HepG2 (cell line): Measurements from ENCODE around the gene NDUFB10. TPM values are rescaled to one million over a fixed set of nuclear protein-coding genes. Genes with fewer than 3 reads are reported as not detected.

Source experiments
- CCAR2 ChIP-seq: fragments of 200-400 bp; formaldehyde crosslinking; optimal IDR thresholded peaks from 2 replicates; pipeline ENCODE3; 2018; ENCODE audit warnings: low read depth, mild to moderate bottlenecking, low read length, moderate library complexity
- ESRRA ChIP-seq: sonication (generic); formaldehyde crosslinking; IDR thresholded peaks from 2 replicates; pipeline ENCODE4 v1.5.1; 2020; ENCODE audit warnings: mild to moderate bottlenecking, low read depth, missing genetic modification reagents
- HOXD1 ChIP-seq: sonication (generic); formaldehyde crosslinking; IDR thresholded peaks from 2 replicates; pipeline ENCODE4 v1.5.0; 2020; ENCODE audit warnings: missing genetic modification reagents
- KDM1A ChIP-seq: IDR thresholded peaks from 2 replicates; pipeline ENCODE4 v1.6.1; 2016; ENCODE audit warnings: missing compliant biosample characterization
- POLR2AphosphoS5 ChIP-seq: IDR thresholded peaks from 2 replicates; pipeline ENCODE4 v1.6.1; 2012; ENCODE audit warnings: low read depth, low read length
- TGIF2 ChIP-seq: IDR thresholded peaks from 2 replicates; pipeline ENCODE4 v1.6.1; 2016; ENCODE audit warnings: control low read depth, missing compliant biosample characterization
- THAP8 ChIP-seq: sonication (generic); formaldehyde crosslinking; IDR thresholded peaks from 2 replicates; pipeline ENCODE4 v1.5.1; 2020; ENCODE audit warnings: missing genetic modification reagents, mild to moderate bottlenecking, borderline replicate concordance
- ZNF205 ChIP-seq: IDR thresholded peaks from 2 replicates; pipeline ENCODE4 v1.6.1; 2018; ENCODE audit warnings: missing biosample characterization, missing genetic modification reagents
- ZNF292 ChIP-seq: sonication (generic); formaldehyde crosslinking; IDR thresholded peaks from 2 replicates; pipeline ENCODE4 v1.8.1; 2022; ENCODE audit warnings: mild to moderate bottlenecking, low read depth, missing genetic modification reagents, borderline replicate concordance
- ZNF703 ChIP-seq: sonication (generic); formaldehyde crosslinking; IDR thresholded peaks from 2 replicates; pipeline ENCODE4 v1.5.1; 2020; ENCODE audit warnings: missing genetic modification reagents, mild to moderate bottlenecking, moderate library complexity, borderline replicate concordance
- ZNF720 ChIP-seq: sonication (generic); formaldehyde crosslinking; IDR thresholded peaks from 2 replicates; pipeline ENCODE4 v1.4.0; 2020; ENCODE audit warnings: missing genetic modification reagents
- polyA plus RNA-seq, 8 experiments: library from polyadenylated mRNA; depleted of rRNA in 3 of 8; stranded (reverse) in 7 of 8; unstranded in 1 of 8; fragments of >200 nt; fragmentation: Illumina TruSeq in 4 of 8; extraction: Trizol in 4 of 8; gene quantifications; 2 replicates each; pipeline versions ENCODE4 v1.2.1 to v1.2.3, GENCODE V29; 2011 to 2016; ENCODE audit warnings: low read depth in 4 of 8, missing spikeins in 1 of 8, mixed read lengths in 1 of 8; ENCODE audit not compliant: insufficient read depth in 1 of 8
- total RNA-seq, 5 experiments: library from RNA; depleted of rRNA; stranded (reverse); fragments of >200 nt; fragmentation: Illumina TruSeq; extraction: Trizol; gene quantifications; 2 replicates each; pipeline ENCODE4 v1.2.3, GENCODE V29; 2016; ENCODE audit warnings: low read depth in 1 of 5
- TF ChIP-seq, protein P1 (sequence below), 2 experiments: sonication (generic) in 1 of 2; formaldehyde crosslinking in 1 of 2; IDR thresholded peaks; 2 replicates each; pipeline versions ENCODE4 v1.6.1 to v1.9.0; 2014 to 2022; ENCODE audit warnings: antibody characterized with exemption in 1 of 2, borderline replicate concordance in 1 of 2, inconsistent platforms in 1 of 2, low read depth in 1 of 2, missing genetic modification reagents in 1 of 2
- TF ChIP-seq, protein P2 (sequence below): IDR thresholded peaks from 2 replicates; pipeline ENCODE4 v1.6.1; 2012; ENCODE audit warnings: low read length, improper control_type of control experiment
- TF ChIP-seq, protein P3 (sequence below): IDR thresholded peaks from 2 replicates; pipeline ENCODE4 v1.6.1; 2016; ENCODE audit warnings: missing biosample characterization, missing genetic modification reagents, low read depth

The NDUFB10 gene
- total and polyA plus RNA-seq, 2 of the 13 experiments (the other 11 are each of a cell fraction or from before 2014, with no cell fraction given): 68.6 to 157 TPM

DNA sequence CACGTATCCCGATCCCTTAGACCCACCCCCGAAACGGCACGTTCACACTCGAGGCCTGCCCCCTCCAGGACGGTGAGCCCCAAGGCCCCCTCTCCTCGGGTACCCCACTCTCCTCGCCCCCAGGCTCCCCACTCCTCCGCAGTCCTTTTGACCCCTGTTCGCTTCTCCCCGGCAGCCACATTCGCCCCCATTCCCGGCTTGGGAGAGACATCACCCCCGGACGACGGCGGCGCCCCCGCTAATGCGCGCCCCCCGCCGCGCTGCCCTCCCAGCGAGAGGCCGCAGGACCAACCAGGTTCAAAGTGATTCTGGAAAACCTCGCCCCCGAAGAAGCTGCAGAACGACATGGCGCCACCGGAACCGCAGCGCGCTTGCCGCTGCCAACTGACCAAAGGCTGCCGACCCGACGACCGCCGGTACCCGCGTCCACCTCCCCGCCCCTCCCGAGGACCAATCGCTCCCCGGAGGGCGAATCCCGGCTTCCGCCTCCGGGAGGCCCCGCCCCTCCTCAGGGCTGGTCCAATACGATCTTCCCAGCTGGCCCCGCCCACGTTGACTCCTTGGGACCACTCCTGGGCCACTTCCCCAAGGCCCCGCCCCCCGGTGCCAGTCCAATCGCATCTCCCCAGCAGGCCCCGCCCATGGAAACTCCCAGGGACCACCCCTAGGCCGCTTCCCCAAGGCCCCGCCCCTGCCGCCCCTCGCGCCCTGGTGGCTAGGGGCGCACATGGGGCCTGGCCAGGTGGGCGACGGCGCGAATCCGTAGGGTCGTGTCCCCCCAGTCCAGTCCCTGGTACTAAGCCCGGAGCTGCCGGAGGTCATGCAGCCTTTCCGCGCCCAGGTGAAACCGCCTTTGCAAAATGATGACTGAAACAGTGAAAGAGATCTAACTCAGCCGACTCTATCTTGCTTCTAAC is 16.3 kb upstream of the NDUFB10 start, which contains the start of gene MSRB1 (continued):
- TF ChIP-seq, protein P1, sequence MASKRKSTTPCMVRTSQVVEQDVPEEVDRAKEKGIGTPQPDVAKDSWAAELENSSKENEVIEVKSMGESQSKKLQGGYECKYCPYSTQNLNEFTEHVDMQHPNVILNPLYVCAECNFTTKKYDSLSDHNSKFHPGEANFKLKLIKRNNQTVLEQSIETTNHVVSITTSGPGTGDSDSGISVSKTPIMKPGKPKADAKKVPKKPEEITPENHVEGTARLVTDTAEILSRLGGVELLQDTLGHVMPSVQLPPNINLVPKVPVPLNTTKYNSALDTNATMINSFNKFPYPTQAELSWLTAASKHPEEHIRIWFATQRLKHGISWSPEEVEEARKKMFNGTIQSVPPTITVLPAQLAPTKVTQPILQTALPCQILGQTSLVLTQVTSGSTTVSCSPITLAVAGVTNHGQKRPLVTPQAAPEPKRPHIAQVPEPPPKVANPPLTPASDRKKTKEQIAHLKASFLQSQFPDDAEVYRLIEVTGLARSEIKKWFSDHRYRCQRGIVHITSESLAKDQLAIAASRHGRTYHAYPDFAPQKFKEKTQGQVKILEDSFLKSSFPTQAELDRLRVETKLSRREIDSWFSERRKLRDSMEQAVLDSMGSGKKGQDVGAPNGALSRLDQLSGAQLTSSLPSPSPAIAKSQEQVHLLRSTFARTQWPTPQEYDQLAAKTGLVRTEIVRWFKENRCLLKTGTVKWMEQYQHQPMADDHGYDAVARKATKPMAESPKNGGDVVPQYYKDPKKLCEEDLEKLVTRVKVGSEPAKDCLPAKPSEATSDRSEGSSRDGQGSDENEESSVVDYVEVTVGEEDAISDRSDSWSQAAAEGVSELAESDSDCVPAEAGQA (IDR thresholded peaks at IDR 0.05; ENCODE audit: low read depth): no peak
- TF ChIP-seq, protein P1 (CRISPR knock-in tag; IDR thresholded peaks at IDR 0.05; ENCODE audit: borderline replicate concordance): 0 out of 2 replicates have a peak, but pooled peaks have one; percentile 33
- TF ChIP-seq, protein P2, sequence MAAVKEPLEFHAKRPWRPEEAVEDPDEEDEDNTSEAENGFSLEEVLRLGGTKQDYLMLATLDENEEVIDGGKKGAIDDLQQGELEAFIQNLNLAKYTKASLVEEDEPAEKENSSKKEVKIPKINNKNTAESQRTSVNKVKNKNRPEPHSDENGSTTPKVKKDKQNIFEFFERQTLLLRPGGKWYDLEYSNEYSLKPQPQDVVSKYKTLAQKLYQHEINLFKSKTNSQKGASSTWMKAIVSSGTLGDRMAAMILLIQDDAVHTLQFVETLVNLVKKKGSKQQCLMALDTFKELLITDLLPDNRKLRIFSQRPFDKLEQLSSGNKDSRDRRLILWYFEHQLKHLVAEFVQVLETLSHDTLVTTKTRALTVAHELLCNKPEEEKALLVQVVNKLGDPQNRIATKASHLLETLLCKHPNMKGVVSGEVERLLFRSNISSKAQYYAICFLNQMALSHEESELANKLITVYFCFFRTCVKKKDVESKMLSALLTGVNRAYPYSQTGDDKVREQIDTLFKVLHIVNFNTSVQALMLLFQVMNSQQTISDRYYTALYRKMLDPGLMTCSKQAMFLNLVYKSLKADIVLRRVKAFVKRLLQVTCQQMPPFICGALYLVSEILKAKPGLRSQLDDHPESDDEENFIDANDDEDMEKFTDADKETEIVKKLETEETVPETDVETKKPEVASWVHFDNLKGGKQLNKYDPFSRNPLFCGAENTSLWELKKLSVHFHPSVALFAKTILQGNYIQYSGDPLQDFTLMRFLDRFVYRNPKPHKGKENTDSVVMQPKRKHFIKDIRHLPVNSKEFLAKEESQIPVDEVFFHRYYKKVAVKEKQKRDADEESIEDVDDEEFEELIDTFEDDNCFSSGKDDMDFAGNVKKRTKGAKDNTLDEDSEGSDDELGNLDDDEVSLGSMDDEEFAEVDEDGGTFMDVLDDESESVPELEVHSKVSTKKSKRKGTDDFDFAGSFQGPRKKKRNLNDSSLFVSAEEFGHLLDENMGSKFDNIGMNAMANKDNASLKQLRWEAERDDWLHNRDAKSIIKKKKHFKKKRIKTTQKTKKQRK: no peak
- TF ChIP-seq ZNF292 (CRISPR knock-in tag): 0 out of 2 replicates have a peak, but pooled peaks have one; percentile 15
- no peak for TF ChIP-seq KDM1A (CRISPR knock-in tag)
- no peak for TF ChIP-seq CCAR2
- peak; percentile 94 for TF ChIP-seq POLR2AphosphoS5
- TF ChIP-seq, protein P3, sequence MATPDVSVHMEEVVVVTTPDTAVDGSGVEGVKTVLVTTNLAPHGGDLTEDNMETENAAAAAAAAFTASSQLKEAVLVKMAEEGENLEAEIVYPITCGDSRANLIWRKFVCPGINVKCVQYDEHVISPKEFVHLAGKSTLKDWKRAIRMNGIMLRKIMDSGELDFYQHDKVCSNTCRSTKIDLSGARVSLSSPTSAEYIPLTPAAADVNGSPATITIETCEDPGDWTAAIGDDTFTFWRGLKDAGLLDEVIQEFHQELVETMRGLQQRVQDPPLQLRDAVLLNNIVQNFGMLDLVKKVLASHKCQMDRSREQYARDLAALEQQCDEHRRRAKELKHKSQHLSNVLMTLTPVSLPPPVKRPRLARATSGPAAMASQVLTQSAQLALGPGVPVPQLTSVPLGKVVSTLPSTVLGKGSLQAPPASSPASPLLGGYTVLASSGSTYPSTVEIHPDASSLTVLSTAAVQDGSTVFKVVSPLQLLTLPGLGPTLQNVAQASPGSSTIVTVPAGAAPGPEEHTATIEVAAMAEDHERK (CRISPR knock-in tag): no peak
- TF ChIP-seq THAP8 (CRISPR knock-in tag): no peak
- no peak for TF ChIP-seq ZNF720 (CRISPR knock-in tag)
- 0 out of 2 replicates have a peak, but pooled peaks have one; percentile 36 for TF ChIP-seq TGIF2 (CRISPR knock-in tag)
- no peak for TF ChIP-seq ZNF205 (CRISPR knock-in tag)
- peak; percentile 56; the same call in 1 of the 2 replicates for TF ChIP-seq ESRRA (CRISPR knock-in tag)
- TF ChIP-seq ZNF703 (CRISPR knock-in tag): no peak
- peak; percentile 18; the same call in 1 of the 2 replicates for TF ChIP-seq HOXD1 (CRISPR knock-in tag)
